GM10266 (cell line): ENCODE measurements around the gene SIX5.

Source experiments
- DNase-seq: peaks from one replicate; pipeline ENCODE4 v3.0.0; 2012; ENCODE audit errors: extremely low spot score
- CTCF ChIP-seq: IDR thresholded peaks from 2 replicates; pipeline ENCODE4 v1.5.1; 2012; ENCODE audit warnings: mild to moderate bottlenecking, low read depth; ENCODE audit not compliant: control insufficient read depth, insufficient read depth; ENCODE audit errors: missing control alignments

The SIX5 gene

DNA sequence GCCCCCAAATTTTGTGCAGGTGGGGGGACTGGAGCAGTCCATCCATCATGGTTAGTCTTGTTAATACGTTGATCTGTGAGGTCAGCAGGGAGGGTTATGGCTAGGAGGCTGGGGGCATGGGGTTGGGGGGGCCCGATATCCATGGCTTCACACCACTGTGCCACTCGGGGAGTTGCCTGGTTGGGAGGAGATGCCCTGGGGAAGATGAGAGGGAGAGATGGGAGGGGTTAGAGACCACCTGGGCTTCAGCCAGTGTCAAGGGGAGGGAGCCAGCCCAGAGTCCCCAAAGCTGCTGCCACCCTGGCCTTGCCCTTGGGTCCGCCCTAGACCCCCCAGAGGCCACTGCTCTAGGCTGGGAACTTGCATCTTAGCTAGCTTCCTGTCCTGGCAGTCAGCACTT is 15.0 kb upstream of the SIX5 start:
- TF ChIP-seq CTCF: no peak
- DNase-seq: no peak

GRCh38 chr19:45782820-45783785 is 14.1 kb upstream of the SIX5 start:
- DNase-seq: no peak
- no peak for TF ChIP-seq CTCF

DNA sequence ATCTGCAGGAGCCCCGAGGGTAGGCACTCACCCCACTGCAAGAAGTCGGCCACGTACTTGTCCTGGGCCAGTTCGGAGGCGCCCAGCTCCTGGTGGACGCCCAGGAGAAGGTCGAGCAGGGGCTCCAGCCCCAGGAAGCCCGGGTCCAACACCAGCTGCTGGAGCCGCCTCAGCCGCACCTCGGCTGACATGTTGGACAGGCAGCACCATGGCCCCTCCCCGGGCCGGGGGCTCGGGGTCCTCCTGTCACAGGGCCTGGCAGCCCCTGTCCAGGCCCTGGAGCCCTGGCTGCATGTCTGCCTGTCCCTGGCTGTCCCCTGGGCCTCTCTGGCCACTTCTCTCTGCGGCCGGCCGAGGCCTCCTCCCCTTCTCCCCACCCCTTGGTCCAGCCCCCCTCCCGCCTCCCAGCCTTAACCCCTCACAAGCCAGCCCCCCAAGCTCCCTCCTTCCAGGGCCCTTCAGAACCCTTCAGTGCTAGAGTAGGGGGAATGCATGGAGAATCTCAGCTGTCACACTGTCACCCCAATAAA is 13.2 kb upstream of the SIX5 start, which contains the start of gene DMPK:
Gene DMPK (minus strand): TSS at position 329 of the 530 bp plus-strand sequence. CDS start 138 bp downstream, at position 191.
- DNase-seq: no peak
- TF ChIP-seq CTCF: no peak

DNA sequence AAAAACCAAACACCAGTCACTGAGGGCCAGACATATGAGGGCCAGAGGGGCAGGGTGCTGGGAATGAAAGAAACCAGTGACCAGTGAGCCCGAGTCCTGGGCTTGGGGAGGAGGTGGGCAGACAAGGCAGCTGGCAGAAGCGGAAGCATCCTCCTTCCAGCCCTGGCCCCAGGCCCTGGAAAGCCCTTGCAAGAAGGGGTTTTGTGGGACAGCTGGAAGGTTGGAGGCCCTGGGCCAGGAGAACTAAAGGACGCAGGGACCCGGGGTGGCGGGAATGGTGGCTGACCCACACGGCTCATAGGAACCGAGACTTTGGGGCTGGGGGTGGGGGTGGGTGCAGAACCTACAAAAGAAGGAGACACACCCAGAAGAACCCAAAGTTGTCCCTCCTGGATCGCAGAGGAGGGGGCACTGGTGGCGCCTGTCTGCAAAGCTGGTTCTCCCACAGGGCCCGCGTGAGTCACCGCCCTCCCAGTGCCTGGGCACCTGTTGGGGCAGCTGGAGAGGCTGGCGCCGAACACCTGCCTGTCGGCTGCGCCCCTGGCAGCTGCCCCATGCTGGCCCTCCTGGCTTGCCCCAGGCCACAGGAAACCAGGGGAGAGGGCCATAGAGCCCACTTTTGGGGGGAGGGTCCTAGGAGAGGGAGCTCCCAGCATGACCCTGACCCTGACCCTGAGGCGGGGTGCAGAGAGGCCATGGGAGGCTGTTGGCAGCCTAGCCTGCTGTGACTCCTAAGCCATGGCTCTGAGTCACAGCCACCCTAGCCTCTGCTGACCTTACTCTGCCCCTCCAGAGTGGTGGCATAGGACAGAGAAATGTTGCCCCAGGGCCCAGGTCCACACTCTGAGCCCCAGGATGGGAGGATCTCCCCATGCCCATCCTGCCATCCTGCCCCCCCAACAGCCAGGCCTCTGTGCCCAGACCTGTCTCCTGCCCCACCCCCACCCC is 12.4 kb upstream of the SIX5 start:
- DNase-seq: no peak
- TF ChIP-seq CTCF: no peak

DNA sequence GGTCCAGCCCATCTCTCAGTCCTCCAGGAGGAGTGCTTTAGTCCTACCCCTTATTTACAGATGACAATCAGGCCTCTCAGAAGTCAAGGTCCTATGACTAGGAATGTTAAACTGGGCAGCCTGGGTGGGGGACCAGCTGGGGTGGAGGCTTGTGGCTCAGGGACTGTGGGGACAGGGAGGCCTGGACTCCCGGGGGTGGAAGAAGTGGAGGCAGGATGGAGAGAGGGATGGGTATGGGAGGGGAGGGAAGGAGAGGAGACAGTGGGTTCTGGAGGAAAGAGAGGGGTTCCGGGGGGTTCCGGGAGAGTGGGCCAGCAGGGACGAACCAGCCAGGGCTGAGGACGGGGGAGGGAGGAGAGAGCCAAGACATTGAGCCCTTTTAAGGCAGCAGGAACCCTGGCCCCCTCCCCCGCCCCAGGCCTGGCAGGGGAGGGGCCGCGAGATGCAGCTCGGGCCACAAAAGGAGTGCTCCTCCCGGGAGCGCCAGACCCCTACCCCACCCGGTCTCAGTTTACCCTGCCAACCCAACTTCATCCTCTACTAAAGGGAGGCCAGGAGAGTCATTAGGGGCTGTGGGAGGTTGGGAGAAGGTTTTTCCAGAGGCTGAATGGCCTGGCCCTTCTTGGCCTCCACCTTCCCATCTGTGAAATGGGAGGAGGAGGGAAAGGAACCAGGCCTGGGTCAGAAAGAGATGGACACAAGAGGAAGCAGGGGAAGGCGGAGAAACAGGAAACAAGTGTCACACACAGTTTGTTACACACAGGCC is 11.6 kb upstream of the SIX5 start:
- no peak for DNase-seq
- TF ChIP-seq CTCF: no peak

DNA sequence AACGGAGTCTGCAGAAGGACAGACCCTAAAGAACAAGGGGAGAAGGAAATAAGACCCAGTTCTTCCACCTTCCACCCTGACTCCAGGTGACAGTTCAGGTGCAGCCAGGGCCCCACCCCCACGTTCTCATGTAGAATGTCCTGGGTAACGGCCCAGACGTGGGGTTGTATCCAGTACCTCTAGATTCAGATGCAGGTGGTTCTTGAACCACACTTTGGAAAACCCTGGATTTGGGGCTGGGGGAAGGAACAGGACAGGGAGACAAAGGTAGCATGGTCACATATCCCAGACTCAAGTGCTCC is 11.0 kb upstream of the SIX5 start:
- no peak for DNase-seq
- no peak for TF ChIP-seq CTCF
